ENCODE data around the gene LDHA. TPM values are rescaled to one million over a fixed set of nuclear protein-coding genes. Genes with fewer than 3 reads are reported as not detected.

The LDHA gene
- 1,000 to 10,000 TPM; 1,331 to 1,603 (median 1,438) TPM for total RNA-seq (2021; fragmentation: NEBNext Ultra II Directional; extraction: Animal tissue kit (Norgen Biotek cat#: 25700))
- long read RNA-seq, transcript LDHA-202 (5 exons, 2,169 nt): minor isoform, 17 of 3,569 reads
- long read RNA-seq, transcript LDHA-205 (8 exons, 2,416 nt): major isoform, 3,314 of 3,569 reads
- long read RNA-seq, transcript LDHA-220 (7 exons, 1,288 nt): minor isoform, 61 of 3,569 reads
- long read RNA-seq, transcript LDHA-216 (4 exons, 1,345 nt): minor isoform, 41 of 3,569 reads
- long read RNA-seq, partial matches to known transcripts: 92 of 3,569 reads
- long read RNA-seq, other reads (novel, unspliced or antisense): 36 of 3,569 reads

DNA sequence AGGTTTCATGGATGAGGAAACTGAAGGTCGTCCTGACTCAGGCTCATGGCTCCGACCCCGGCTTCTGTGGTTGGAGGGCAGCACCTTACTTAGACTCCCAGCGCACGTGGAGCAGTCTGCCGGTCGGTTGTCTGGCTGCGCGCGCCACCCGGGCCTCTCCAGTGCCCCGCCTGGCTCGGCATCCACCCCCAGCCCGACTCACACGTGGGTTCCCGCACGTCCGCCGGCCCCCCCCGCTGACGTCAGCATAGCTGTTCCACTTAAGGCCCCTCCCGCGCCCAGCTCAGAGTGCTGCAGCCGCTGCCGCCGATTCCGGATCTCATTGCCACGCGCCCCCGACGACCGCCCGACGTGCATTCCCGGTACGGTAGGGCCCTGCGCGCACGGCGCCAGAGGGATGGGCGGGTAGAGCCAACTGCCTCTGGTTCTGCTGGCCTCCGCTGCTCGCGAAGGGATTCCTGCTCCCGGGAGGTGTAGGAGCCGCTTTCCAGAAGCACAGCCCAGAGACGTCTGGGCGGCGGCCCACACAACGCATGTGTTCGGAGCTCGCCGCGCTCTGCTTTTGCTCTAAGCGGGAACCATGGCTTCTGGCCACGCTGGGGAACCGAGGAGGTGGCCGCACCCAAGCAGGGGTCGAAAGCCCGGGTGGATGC is at the start of gene LDHA:
Gene LDHA, plus strand, starts transcription at position 289 of the 653 bp plus-strand sequence. CDS start 2,280 bp downstream, outside the sequence.
- DNase-seq: peak; percentile 94
- peaks cover 17% of the 10 kb centered on the region for H3K27me3 Mint-ChIP-seq (ENCODE audit: insufficient read depth)
- peaks cover 8% of the 10 kb centered on the region for H3K9me3 Mint-ChIP-seq
- peak within 1 kb of the TSS; percentile 100 for H3K4me3 Mint-ChIP-seq
- peaks cover 39% of the 10 kb centered on the region for H3K36me3 Mint-ChIP-seq (ENCODE audit: low read depth)
- TF ChIP-seq, protein P1, sequence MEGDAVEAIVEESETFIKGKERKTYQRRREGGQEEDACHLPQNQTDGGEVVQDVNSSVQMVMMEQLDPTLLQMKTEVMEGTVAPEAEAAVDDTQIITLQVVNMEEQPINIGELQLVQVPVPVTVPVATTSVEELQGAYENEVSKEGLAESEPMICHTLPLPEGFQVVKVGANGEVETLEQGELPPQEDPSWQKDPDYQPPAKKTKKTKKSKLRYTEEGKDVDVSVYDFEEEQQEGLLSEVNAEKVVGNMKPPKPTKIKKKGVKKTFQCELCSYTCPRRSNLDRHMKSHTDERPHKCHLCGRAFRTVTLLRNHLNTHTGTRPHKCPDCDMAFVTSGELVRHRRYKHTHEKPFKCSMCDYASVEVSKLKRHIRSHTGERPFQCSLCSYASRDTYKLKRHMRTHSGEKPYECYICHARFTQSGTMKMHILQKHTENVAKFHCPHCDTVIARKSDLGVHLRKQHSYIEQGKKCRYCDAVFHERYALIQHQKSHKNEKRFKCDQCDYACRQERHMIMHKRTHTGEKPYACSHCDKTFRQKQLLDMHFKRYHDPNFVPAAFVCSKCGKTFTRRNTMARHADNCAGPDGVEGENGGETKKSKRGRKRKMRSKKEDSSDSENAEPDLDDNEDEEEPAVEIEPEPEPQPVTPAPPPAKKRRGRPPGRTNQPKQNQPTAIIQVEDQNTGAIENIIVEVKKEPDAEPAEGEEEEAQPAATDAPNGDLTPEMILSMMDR (IDR thresholded peaks at IDR 0.05): no peak
- peaks cover 56% of the 10 kb centered on the region for H3K4me1 Mint-ChIP-seq (ENCODE audit: low read depth)
- H3K27ac Mint-ChIP-seq: peak within 1 kb of the TSS; percentile 98

DNA sequence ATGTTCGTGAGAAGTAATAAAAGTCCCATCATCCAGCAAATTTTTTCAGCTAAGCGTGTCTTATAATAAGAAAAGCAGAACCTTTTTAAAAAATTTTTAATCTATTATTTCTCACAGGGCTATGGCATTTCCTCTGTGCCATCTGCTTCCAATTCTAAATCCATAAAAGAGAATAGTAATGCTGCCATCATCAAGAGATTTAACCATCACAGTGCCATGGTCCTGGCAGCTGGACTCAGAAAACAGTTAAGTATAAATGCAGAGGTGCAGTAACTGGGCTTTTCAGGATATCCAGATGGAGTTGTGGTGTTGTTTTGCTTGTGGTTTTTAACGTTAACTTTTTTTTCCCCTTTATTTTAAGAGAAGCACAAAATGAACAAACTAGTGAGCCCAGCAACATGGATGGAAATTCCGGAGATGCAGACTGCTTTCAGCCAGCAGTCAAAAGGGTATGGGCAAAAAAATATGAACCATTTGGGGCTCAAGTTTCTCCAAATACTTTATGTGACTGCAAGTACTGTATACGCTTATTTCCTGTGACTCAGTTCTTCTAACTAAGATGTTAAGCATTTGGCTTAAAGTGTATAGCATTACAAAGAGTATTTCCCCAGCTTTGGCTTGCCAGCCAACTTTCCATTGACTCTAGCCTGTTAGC is 46.8 kb upstream of the LDHA start:
- peak overlapping the region; percentile 95 for H3K27ac Mint-ChIP-seq
- peak; percentile 81 for DNase-seq
- H3K9me3 Mint-ChIP-seq: no peaks in the 10 kb centered on the region
- TF ChIP-seq, protein P1 (IDR thresholded peaks at IDR 0.05): no peak
- peaks cover 52% of the 10 kb centered on the region for H3K36me3 Mint-ChIP-seq (ENCODE audit: low read depth)
- peak overlapping the region; percentile 78 for H3K4me3 Mint-ChIP-seq
- H3K27me3 Mint-ChIP-seq (ENCODE audit: insufficient read depth): no peaks in the 10 kb centered on the region
- H3K4me1 Mint-ChIP-seq (ENCODE audit: low read depth): peaks cover 46% of the 10 kb centered on the region

DNA sequence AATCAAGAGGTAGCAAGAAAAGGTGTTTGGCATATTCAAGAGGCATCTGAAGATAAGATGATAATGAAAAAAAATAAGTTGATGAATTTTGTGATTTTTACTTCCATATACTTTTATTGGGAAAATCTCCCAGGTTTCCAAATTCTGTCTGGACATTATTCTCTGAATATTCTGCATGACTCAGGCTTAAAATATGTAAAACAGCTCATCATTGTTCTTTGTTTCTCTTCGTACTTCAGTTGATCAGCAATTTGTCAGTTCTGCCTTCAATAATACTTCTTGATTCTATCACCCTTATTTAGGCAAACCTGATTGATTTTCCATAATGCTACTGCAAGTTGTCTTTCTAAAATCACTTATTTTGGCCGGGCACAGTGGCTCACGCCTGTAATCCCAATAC is 41.8 kb upstream of the LDHA start:
- peak overlapping the region; percentile 30; the same call in 1 of the 2 replicates for H3K4me3 Mint-ChIP-seq
- TF ChIP-seq, protein P1 (IDR thresholded peaks at IDR 0.05): no peak
- H3K9me3 Mint-ChIP-seq: no peaks in the 10 kb centered on the region
- peak overlapping the region; percentile 56; the same call in 1 of the 2 replicates for H3K27ac Mint-ChIP-seq
- peak; percentile 16 for DNase-seq
- peaks cover 56% of the 10 kb centered on the region for H3K36me3 Mint-ChIP-seq (ENCODE audit: low read depth)
- H3K4me1 Mint-ChIP-seq (ENCODE audit: low read depth): peaks cover 42% of the 10 kb centered on the region
- peaks cover 2% of the 10 kb centered on the region for H3K27me3 Mint-ChIP-seq (ENCODE audit: insufficient read depth)

DNA sequence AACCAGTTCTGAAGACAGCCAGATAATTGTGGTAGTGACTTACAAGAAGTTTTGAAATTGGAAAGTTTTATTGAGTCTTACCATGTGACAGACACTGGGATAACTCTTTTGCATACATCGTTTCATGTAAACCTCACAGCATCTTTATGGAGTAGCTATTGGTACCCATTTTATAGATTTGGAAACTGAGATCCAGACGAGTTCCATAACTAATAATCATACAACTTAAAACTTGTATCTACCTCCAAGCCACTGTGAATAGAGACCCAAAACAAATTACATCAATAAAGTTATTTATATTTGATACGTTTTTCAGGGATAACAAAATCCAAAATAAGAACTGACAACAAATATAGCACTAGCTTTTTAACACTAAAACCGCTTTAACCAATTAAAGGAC is 35.7 kb upstream of the LDHA start:
- Mint-ChIP-seq H3K27me3 (ENCODE audit: insufficient read depth) (peaks cover 2% of the 10 kb centered on the region), H3K4me1 (ENCODE audit: low read depth) (peaks cover 13% of the 10 kb centered on the region)

DNA sequence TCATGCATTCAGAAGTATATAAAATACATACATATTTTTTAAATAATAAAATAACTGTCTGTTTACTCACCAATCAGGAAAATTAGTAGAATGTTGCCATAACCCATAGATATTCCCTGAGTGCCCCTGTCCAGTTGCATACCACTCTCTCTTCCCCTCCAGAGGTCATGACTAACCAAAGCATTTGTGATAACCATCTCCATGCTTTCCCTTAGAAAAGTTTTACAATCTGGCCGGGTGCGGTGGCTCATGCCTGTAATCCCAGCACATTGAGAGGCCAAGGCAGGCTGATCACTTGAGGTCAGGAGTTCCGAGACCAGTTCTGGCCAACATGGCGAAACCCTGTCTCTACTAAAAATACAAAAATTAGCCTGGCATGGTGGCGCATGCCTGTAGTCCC is 33.2 kb upstream of the LDHA start:
- Mint-ChIP-seq H3K9me3 (no peaks in the 10 kb centered on the region), H3K36me3 (ENCODE audit: low read depth) (peaks cover 50% of the 10 kb centered on the region), H3K4me3 (no peak overlapping the region), H3K27me3 (ENCODE audit: insufficient read depth) (peaks cover 2% of the 10 kb centered on the region), H3K27ac (peak overlapping the region; percentile 73), H3K4me1 (ENCODE audit: low read depth) (peaks cover 25% of the 10 kb centered on the region)
- TF ChIP-seq, protein P1 (IDR thresholded peaks at IDR 0.05): no peak; the same call in 1 of the 2 replicates
- peak; percentile 82 for DNase-seq

More for the DNA sequence above, 35.7 kb upstream of the LDHA start:
- Mint-ChIP-seq H3K36me3 (ENCODE audit: low read depth) (peaks cover 49% of the 10 kb centered on the region), H3K4me3 (no peak overlapping the region), H3K27ac (no peak overlapping the region), H3K9me3 (no peaks in the 10 kb centered on the region)
- no peak for DNase-seq
- TF ChIP-seq, protein P1 (IDR thresholded peaks at IDR 0.05): no peak

Measured in HFFc6 (cell line).